ENCODE measurements around the gene SFXN5.

GRCh38 chr2:73028841-73029240, 42.7 kb downstream of the SFXN5 start:
- TF ChIP-seq CTCF (IDR thresholded peaks at IDR 0.05) (no peak), POLR2AphosphoS5 (IDR thresholded peaks at IDR 0.05; ENCODE audit: insufficient read depth in 1 of 2, low read depth in 1 of 2) (no peak), POLR2A (IDR thresholded peaks at IDR 0.05) (no peak)

Data from vagina (tissue), 2 donors.